Measurements from ENCODE around the gene OR2C3. TPM values are rescaled to one million over a fixed set of nuclear protein-coding genes. Genes with fewer than 3 reads are reported as not detected.

The OR2C3 gene
- polyA plus RNA-seq, 1 of the 3 experiments (the other 2 are of a cell fraction), result not detected

GRCh38 chr1:247548092-247548491, 11.9 kb upstream of the OR2C3 start (continued):
- TF ChIP-seq REST (IDR thresholded peaks at IDR 0.05; ENCODE audit: low read depth, low read length), result no peak
- TF ChIP-seq FOXM1 (IDR thresholded peaks at IDR 0.05; ENCODE audit: low read depth), result no peak
- TF ChIP-seq JUND (IDR thresholded peaks at IDR 0.05), result no peak
- TF ChIP-seq RAD21 (IDR thresholded peaks at IDR 0.05; ENCODE audit: low read length), result no peak
- no peak for TF ChIP-seq EP300 (IDR thresholded peaks at IDR 0.05; ENCODE audit: borderline replicate concordance in 1 of 2, low read depth in 1 of 2, low read length in 1 of 2)
- TF ChIP-seq USF2 (IDR thresholded peaks at IDR 0.05; ENCODE audit: borderline replicate concordance, low read depth, low read length), result no peak

- Histone ChIP-seq H3K9me3 (no peaks in the 10 kb centered on the region), H2AFZ (ENCODE audit: low read depth) (no peak overlapping the region), H3F3A (replicated peaks; ENCODE audit: insufficient read depth) (no peaks in the 10 kb centered on the region), H3K4me2 (no peak overlapping the region), H3K4me1 (ENCODE audit: control insufficient read depth in 1 of 2, insufficient read depth in 2 of 2, low read depth in 1 of 2, low read length in 1 of 2) (no peaks in the 10 kb centered on the region), H3K4me3 (ENCODE audit: low read depth in 2 of 2, low read length in 1 of 2) (no peak overlapping the region), H3K27ac (ENCODE audit: low read depth in 2 of 2, low read length in 1 of 2) (no peak overlapping the region), H3K36me3 (replicated peaks in 1 of 2; ENCODE audit: control insufficient read depth in 1 of 2, insufficient read depth in 2 of 2, low read length in 1 of 2) (no peaks in the 10 kb centered on the region), H3K79me2 (ENCODE audit: insufficient read depth) (no peaks in the 10 kb centered on the region), H3K9ac (no peak overlapping the region), H4K20me1 (ENCODE audit: insufficient read depth) (no peaks in the 10 kb centered on the region), H3K27me3 (ENCODE audit: insufficient read depth) (no peaks in the 10 kb centered on the region), H3K9me2 (no peaks in the 10 kb centered on the region)
- CTCF ChIA-PET, result no interaction called here
- POLR2A ChIA-PET, result no interaction called here
- no peak for DNase-seq
- 2% methylated on average over 3 of the region's 3 CpGs for WGBS (ENCODE audit: low lambda C conversion rate)
- no peak for TF ChIP-seq POLR2AphosphoS5 (IDR thresholded peaks at IDR 0.05; ENCODE audit: low read depth, low read length)
- no peak for TF ChIP-seq FOSL2 (IDR thresholded peaks at IDR 0.05; ENCODE audit: borderline replicate concordance, low read depth)
- no peak for TF ChIP-seq SMC3 (IDR thresholded peaks at IDR 0.05; ENCODE audit: low read depth, low read length)
- TF ChIP-seq TCF12 (IDR thresholded peaks at IDR 0.05), result no peak
- no peak for TF ChIP-seq EZH2phosphoT487 (IDR thresholded peaks at IDR 0.05; ENCODE audit: borderline replicate concordance, low read depth)
- TF ChIP-seq REST (IDR thresholded peaks at IDR 0.05; ENCODE audit: low read depth, low read length), result no peak
- TF ChIP-seq TAF1 (IDR thresholded peaks at IDR 0.05; ENCODE audit: borderline replicate concordance, low read depth, low read length), result no peak
- TF ChIP-seq NRF1 (IDR thresholded peaks at IDR 0.05; ENCODE audit: low read depth, low read length), result no peak
- no peak for TF ChIP-seq GATA2 (CRISPR knock-in tag; IDR thresholded peaks at IDR 0.05)
- TF ChIP-seq RXRA (IDR thresholded peaks at IDR 0.05; ENCODE audit: borderline replicate concordance, low read depth), result no peak
- no peak for TF ChIP-seq YY1 (IDR thresholded peaks at IDR 0.05; ENCODE audit: low read depth)
- no peak for TF ChIP-seq ZBTB33 (IDR thresholded peaks at IDR 0.05; ENCODE audit: borderline replicate concordance, low read depth)
- TF ChIP-seq RCOR1 (IDR thresholded peaks at IDR 0.05; ENCODE audit: low read length), result no peak
- no peak for TF ChIP-seq MAX (IDR thresholded peaks at IDR 0.05; ENCODE audit: low read depth)
- TF ChIP-seq IRF3 (IDR thresholded peaks at IDR 0.05; ENCODE audit: low read depth, low read length), result no peak
- TF ChIP-seq RFX5 (IDR thresholded peaks at IDR 0.05; ENCODE audit: low read length), result no peak
- TF ChIP-seq NFIC (IDR thresholded peaks at IDR 0.05; ENCODE audit: borderline replicate concordance), result no peak
Observed at GRCh38 chr1:247542811-247543210, 6.6 kb upstream of the OR2C3 start.

Data from SK-N-SH (cell line).